ENCODE data around the gene AGFG1. TPM values are rescaled to one million over a fixed set of nuclear protein-coding genes. Genes with fewer than 3 reads are reported as not detected.

Gene AGFG1, protein sequence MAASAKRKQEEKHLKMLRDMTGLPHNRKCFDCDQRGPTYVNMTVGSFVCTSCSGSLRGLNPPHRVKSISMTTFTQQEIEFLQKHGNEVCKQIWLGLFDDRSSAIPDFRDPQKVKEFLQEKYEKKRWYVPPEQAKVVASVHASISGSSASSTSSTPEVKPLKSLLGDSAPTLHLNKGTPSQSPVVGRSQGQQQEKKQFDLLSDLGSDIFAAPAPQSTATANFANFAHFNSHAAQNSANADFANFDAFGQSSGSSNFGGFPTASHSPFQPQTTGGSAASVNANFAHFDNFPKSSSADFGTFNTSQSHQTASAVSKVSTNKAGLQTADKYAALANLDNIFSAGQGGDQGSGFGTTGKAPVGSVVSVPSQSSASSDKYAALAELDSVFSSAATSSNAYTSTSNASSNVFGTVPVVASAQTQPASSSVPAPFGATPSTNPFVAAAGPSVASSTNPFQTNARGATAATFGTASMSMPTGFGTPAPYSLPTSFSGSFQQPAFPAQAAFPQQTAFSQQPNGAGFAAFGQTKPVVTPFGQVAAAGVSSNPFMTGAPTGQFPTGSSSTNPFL
- polyA plus RNA-seq (2013, experiment 1 of 2; ENCODE audit: insufficient read length), result 48.0 TPM
- polyA plus RNA-seq (2013, experiment 2 of 2; ENCODE audit: insufficient read length), result 54.1 TPM

DNA sequence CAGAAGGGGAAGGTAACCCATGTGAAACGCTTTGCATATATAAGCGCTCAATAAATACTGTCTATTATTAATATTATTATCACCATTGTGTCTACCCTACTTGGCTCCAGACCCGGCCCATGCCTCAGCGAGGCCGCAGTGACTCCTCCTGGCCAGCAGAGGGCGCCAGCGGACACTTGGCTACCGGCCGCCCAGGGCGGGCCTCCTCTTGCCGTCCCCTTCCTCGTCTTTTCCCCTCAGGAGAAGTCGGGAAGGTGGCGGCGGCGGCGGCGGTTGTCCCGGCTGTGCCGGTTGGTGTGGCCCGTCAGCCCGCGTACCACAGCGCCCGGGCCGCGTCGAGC, at the start of gene AGFG1:
TSS of gene AGFG1 (plus strand) at position 233 of the 341 bp plus-strand sequence. CDS start 266 bp downstream, outside the sequence.
- DNase-seq, result peak; percentile 77

DNA sequence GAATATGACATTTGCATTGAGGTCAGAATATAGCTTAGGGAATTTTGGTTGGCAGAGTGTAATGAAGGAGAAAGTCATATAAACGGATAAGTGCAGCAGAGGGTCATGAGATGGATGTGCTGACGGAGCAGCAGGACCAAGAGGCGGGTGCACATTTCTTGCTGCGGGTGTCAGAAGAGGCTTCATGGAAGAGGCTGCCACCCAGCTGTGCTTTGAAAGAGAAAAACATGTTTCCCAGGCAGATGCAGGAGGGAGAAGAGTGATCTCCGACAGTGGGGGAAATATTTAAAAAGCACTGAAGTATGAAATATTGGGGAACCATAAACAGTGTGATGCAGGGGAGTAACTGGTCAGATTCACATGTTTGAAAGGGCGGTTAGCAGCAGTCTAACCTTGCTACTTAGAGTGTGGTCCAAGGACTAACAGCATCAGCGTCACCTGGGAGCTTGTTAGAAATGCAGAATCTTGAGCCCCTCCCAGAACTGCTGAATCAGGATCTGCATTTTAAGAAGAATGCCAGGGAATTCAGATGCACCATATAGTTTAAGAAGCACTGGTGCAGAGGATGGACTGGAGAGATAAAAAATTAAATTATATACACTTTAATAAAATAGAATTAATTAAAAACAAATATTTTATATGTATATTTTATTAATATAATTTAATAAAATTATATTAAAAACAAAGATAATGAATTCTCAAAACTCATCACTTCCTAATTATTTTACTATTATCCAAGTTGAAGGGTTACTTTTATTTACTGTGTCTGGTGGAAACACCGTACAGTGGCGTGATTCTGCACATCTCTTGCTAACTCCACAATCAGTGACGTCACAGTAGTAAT, 48.1 kb upstream of the AGFG1 start:
- no peak for DNase-seq

DNA sequence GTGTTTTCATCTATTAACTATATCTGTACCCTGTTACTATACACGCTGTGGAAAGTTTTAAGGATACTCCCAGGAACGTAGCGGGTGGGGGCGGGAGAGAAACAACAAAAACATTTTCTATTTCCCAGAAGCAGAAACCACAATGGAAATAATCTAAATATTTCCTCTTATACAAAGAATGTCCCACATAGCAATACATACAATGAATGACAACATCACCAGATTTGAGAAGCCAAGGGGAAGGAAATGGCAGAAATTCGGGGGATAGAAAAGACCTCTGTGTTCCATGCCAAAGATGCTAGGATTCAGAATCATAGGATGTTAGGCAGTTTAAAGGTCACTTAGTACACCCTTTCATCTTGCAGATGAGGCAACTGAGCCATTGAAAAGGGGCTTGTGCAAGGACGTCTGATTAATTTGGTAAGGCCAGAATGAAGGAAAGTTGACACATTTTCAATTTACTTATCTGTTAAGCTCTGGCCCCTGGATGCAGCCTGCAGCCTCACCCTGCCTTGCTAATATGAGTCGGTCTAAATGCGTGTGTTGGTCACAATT, 43.1 kb upstream of the AGFG1 start:
- peak; percentile 19 for DNase-seq

DNA sequence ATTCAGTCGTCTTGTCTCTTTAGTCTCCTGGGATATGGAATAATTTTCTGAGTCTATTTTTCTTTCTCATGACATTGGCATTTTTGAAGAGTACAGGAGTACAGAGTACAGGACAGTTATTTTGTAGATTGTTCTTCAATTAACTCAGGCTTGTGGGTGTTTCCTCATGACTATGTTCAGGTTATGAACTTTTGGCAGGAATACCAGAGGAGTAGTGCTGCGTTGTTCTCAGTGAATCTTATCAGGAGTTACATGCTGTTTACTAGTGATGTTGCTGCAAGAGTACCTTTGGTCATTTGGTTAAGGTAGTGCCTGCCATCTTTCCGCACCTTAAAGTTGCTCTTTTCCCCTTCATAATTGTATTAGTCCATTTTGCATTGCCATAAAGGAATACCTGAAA, 41.3 kb upstream of the AGFG1 start:
- no peak for DNase-seq

DNA sequence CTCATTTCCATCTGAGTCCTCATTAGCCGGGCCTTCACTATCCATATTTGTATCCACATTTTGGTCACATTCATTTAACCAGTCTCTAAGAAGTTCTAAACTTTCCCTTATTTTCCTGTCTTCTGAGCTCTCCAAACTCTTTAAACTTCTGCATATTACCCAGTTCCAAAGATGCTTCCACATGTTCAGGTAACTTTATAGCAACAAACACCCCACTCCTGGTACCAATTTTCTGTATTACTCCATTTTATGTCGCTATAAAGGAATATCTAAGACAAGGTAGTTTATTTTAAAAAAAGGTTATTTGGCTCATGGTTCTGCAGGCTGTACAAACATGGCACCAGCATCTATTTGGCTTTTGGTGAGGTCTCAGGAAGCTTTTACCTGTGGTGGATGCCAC, 38.8 kb upstream of the AGFG1 start:
- no peak for DNase-seq

DNA sequence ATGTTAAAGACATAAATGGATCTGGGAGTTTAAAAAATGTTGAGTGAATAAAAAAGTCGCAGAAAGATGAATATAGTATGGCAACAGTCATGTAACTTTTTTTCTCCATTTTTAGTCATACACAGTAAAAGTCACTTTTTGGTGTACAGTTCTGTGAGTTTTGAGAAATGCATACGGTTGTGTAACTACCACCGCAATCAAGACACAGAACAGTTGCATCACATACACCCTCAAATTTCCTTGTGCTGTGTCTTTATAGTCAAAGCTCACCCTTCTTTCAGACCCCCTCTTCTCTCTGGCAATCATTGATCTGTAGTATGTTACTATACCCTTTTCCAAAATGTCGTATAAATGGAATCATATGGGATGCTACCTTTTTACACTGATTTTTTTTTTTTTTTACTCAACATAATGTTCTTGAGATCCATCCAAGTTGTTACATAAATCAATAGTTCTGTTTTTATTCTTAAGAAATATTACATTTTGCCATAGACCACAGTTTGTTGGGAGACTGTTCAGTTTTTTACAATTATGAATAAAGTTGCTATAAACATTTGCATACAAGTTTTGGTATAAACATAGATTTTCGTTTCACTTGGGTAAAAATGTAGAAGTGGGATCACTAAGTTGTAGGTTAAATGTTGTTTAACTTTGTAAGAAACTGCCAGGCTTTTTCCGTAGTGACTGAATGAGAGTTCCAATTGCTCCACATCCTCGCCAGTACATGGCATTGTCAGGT, 35.4 kb upstream of the AGFG1 start:
- DNase-seq, result no peak

DNA sequence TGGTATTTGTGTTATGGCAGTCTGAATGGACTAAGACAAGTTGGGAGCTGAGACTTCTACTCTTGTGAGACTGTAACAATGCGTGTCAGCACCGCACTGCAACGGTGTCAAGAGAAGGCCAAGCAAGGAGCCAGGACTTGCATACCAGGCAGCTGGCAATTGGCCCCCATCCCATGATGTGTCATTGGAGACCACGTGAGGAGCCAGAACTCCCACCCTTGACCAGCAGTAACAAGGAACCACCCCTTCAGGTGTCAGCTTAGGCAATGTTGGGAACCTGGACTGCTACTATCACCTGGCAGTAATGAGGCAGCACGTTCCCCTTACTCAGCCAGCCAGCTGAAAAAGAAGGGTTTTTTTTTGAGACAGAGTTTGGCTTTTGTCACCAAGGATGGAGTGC, 32.7 kb upstream of the AGFG1 start:
- DNase-seq, result no peak

DNA sequence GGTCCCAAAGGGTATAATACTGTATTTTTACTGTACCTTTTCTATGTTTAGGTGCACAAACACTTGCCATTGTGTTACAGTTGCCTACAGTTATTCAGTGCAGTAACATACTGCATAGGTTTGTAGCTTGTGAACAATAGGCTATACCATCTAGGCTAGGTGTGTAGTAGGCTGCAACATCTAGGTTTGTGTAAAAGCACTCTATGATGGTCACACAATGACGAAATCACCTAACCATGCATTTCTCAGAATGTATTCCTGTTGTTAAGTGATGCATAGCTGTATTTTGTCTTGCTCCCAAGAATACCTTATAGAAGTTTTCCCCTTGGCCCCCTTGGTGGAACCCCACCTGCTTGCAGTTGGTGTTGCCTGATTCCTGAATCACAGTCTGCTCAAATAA, 29.3 kb upstream of the AGFG1 start:
- DNase-seq, result no peak

DNA sequence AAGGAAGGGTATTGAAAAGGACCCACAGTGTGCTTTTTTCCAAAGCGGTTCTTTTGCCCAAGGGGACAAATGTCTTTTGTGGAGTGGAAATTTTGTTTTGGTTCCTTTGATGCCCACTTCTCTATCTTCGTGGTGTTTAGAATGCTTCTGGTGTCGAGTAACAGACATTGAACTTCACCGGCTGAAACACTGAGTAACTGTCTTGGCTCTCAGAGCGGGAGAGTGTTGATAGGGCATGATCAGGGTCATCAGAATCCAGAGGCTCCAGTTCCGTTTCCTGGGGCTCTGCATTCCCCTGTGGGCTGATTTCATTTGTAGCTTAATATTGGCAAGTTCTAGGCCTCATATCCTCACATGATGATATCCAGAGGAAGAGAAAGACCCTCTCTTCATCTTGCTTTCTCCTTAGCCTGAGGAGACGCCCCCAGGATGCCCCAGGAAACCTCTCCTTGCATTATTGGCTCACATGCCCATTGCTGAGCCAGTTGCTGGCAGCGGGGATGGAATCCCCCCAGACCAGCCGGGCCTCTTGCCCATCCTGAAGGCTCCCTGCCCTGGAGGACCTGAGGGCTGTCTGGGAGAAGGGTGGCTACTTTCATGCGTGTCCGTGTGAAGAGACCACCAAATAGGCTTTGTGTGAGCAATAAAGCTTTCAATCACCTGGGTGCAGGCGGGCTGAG, 27.9 kb upstream of the AGFG1 start:
- DNase-seq, result no peak

DNA sequence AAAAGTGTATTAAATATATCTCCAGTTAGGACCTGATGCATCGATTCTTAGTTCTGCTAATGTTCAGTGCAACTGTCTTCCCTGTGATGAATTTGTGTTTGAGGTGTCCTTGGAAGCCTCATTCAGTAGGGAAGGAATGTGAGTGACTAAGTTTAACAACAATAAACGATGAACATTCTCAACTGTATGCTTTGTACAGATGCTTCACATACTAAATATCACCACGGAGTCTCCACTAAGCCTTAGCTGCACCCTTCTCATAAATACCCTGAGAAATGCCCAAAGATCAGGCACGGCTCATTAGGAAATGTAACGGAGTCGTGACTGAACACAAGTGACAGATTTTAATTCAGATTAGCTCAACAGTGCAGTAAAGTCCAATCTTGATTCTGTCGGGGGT, 24.4 kb upstream of the AGFG1 start:
- DNase-seq, result peak; percentile 57

DNA sequence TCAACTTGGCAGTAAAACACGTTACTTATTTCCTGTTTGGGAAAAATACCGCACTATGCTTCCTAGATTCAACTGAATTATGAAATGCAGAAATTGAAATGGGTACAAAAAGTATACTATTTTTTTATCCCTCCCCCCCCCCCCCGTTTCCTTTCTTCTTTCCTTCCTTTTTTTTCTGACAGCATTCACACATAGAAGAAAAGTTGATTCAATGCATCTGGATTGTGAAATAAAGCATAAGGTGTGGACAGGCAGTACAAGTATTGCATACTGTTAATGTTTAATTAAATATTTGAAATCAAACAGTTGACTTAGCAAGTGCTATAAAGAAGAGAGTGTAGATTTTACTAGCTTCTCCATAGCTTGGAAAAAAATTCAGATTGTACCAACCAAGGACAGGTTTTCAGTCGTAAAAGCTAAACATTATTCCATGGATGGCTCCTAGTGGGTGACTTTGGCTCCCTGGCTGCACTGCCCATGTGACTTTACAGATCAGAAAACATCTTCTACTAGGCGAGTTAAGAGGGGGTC, 21.6 kb upstream of the AGFG1 start:
- no peak for DNase-seq

DNA sequence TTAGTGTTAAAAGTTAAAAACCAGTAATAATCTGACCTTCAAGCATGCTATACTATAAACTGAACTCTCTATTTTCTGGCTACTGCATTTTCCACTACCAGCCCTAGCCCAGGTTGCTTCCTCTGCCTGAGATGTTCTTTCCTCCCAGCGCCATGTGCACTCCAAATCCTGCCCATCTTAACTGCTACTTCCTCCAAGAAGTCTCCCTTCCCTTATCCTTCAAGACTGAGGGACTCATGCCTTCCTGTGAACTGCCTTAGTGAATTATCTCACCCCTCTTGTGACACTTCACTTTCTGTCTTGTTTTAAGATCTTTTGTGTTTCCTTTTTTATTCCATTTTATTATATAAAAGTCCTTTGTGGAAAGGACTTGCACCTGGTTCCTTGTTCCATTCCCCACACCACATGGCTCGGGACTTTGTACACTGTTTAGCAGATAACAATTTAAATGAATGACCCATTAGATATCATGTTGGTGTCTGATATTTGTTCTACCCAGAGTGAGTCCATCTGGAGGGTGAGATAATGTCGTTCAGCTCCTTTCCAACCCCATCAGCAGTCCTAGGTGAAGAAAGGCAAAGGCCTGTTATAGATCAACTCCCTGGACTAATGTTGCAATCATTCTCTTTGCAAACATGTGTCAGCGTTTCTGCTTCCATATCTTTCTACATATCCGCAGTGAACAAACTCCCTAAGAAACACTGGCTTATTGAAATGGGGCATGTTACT, 20.9 kb upstream of the AGFG1 start:
- DNase-seq, result no peak

DNA sequence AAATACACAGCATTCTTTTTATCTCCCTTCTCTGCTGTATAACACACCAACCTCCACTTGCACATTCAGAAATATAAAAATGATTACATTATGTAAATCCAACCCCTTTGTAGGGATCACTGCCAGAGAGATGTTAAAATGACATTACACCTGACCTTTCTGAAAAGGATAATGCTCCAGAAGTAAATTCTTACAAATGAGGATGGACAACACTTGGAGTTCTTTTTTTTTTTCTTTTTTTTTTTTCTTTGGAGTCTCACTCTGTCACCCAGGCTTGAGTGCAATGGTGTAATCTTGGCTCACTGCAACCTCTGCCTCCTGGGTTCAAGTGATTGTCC, 20.3 kb upstream of the AGFG1 start:
- DNase-seq, result no peak

DNA sequence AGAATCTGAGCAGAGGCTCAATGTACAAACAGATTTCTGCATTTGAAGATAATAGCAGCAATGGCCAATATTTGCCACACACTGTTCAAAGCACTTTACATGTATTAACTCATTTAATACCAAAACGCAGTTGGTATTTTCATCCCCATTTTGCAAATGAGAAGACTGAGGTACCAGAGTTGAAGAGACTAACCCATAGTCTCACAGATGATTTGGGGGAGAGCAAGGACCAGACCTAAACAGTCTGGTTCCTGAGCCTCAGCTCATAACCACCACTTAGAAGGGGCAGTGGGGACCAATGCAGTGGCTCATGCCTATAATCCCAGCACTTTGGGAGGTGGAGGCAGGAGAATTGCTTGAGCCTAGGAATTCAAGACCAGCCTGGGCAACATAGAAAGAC, 18.1 kb upstream of the AGFG1 start:
- DNase-seq, result no peak

DNA sequence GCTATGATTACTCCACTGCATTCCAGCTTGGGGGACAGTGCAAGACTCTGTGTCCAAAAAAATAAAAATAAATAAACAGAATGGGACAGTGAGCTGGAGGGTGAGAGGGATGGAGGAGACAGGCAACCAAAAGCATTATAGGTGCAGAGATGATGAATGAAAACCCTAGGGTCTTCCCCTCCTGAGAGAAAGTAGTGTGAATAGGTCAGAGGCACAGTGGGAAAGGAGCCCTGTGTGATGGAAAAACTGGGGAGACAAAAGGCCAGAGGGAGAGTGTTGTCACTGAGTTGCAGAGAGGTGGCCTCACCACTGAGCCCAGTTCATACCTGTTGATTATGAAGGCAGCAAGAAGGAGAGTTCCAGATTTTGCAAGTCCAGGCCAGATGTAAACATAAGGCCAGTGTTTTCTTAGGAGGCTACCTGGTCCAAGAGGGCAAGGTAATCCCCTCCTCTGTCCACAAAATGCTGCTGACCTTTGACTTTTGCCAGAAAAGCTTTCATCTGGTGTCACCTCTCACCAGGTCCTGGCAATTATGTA, 17.6 kb upstream of the AGFG1 start:
- DNase-seq, result no peak

DNA sequence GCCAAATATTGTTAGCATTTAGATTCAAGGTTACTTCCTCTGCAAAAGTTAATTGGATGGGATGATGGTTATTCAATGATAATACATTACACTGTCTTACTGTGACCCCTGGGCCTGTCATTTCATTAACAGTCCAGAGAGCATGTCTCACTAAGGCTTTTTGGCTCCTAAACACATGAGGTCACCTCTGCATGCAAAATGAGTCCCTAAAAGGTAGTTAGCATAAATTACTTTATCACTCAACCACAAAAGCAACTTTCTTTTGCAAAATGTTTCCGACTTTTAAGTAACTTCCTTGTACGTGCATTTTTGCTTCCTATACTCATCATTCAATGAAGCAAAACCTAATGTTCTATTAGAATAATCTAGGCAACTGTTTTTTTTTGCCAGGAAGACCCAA, 16.8 kb upstream of the AGFG1 start:
- DNase-seq, result no peak

DNA sequence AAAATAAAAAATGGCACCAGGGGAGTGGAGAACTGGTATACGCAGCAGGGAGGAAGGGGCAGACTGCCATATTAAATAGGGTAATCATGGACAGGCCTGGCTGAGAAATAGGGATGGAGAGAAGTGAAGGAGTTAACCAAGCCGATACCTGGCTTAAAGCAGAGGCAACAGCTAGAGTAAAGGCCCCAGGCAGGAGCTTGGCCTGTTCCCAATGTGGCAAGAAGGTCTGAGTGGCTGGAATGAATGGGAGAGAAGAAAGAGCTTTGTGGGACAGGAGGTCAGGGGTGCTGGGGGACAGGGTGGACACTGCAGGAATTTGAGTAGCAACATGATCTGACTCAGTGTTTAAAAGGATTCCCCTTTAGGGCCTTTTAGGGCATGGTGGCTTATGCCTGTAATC, 15.9 kb upstream of the AGFG1 start:
- no peak for DNase-seq

DNA sequence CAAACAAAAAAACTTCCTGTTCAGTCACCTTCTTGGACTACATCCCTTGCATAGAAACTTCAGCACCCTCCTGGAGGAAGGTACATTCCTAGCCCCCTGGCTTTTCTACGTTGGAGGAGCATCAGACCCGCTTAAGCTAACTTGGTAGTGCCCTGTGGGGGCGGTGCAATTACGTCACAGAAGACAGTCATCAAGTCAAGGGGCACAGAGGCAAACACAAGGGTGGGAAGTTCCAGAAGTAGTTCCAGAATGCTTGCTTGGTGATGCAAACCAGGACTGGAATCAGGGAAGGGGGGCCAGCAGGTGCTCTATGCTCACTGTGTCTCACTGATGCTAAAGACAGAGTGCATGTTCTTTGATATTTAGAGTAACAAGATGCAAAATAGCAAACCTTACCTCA, 15.2 kb upstream of the AGFG1 start:
- no peak for DNase-seq

DNA sequence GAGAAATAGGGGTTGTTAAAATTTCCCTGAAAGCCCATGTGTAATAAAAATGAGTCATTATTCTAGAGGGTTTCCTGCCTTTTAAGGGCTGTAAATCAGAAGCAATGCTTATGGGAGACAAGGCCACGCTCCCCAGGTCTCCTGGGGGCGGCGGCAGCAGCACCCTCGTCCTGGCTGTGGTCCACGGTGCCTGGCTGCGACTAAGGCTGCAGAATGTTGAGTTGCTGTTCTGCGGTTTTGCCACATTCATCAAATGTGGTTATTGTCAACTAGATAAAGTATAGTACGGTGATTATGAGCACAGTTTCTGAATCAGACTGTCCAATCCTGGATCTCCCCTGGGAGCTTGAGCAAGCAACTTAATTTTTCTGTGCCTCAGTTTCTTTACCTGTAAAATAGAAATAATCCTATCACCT, 11.9 kb upstream of the AGFG1 start:
- DNase-seq, result peak; percentile 49

DNA sequence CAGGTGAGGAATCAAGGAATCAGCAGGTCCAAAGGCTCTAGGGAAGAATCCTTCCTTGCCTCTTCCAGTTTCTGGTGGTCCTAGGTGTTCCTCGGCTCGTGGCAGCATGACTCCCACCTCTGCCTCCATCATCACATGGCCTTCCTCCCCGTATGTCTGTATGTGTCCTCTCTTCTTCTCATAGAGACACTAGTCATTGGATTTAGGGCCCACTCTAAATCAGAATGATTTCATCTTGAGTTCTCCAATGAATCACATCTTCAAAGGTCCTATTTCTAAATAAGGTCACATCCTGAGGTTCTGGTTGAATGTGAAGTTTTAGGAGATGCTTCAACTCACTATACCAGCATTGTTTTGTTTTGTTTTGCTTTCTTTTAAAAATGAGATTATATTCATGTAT, 11.1 kb upstream of the AGFG1 start:
- no peak for DNase-seq
